NCI-H2196 treated with DMSO at 0.1 percent for 48 hours (cell line): ENCODE measurements around the gene DCAF8.
A peak's percentile ranks its signal among the peaks of the same experiment; 100 is the strongest.

Experiments used
- DNase-seq: peaks from one replicate; lab custom pipeline; 2025; ENCODE audit not compliant: unreplicated experiment; lab: John Stamatoyannopoulos, UW

Gene DCAF8

GRCh38 chr1:160264795-160265307 is 2.5 kb upstream of the DCAF8 start:
- DNase-seq, result no peak

GRCh38 chr1:160261556-160261892 is 825 bp downstream of the DCAF8 start:
- peak; percentile 33 for DNase-seq

- no peak for DNase-seq
Observed at GRCh38 chr1:160260406-160261382, 1.7 kb downstream of the DCAF8 start.

- no peak for DNase-seq
Observed at GRCh38 chr1:160258177-160258798, 4.1 kb downstream of the DCAF8 start.

DNA sequence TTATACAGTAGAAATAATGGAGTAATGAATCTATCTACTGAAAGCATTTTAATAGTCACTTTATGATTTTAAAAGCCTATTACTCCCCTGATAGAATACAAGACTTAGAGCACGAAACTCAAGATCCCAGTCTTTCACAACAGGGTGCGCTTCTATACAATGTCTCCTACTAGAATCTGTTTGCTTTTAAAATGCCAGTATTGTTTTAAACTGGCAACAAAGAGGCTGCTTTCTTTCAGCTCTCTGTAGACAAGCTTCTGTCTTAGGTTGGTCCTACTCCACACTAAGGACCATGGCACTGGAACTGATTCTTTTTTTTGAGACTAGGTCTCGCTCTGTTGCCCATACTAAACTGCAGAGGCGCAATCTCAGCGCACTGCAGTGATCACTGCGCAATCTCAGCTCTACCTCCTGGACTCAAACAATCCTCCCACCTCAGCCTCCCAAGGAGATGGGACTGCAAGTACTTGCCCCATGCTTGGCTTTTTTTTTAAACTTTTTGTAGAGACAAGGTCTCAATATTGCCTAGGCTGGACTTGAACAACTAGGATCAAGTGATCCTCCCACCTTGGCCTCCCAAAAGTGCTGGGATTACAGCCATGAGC is 4.8 kb downstream of the DCAF8 start:
- no peak for DNase-seq

GRCh38 chr1:160256396-160257046 is 5.8 kb downstream of the DCAF8 start:
- DNase-seq, result peak; percentile 33

DNA sequence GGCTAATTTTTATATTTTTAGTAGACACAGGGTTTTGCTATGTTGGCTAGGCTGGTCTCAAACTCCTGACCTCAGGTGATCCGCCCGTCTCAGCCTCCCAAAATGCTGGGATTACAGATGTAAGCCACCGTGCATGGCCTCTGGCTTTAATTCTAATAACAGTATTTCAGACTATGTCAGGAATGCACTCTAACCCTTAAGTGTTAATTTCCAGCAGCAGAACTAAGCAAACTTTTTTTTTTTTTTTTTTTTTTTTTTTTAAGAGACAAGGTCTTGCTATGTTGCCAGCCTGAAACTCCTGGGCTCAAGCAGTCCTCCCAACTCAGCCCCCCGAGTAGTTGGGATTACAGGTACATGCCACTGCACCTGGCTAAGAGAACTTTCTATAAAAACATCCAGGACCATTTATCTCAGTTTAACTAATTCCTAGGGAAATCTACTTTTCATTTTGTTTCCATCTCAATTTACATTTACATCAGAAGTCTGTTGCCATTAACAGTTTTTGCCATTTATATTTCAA is 6.5 kb downstream of the DCAF8 start:
- no peak for DNase-seq

DNA sequence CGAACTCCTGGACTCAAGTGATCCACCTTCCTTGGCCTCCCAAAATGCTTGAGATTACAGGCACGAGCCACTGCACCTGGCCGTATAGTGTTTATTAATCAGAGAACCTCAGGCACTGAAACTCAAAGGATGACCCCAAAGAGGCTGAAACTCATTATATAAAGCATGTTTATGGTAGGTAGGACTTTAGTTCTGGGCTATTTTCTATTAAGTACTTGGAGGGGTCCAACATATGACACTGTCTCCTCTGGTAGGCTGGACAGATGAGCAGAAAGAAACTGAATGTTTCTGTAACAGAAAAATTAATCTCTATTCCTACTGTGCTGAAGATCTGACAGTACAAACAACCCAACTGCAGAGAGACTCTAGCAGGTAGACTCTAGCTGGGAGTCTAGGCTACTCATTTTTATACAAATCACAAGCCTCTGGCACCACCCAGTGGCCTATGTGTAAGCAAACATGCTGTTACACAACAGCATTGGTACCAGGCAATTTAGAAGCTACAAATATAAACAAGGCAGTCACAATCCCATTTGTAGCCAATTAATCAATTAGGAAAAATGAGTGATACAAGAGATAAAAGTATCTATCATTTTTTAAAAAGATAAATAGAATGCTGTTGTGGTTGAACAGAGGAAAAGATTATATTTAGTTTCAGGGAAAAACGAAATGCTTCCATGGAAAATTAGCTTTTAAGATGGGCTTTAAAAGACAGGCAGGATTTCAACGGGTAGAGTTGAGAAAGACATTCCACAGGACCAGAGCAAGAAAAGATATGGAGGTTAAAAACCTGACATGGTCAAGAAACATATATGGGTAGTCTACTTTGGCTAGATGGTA is 10.4 kb downstream of the DCAF8 start:
- peak; percentile 66 for DNase-seq

DNA sequence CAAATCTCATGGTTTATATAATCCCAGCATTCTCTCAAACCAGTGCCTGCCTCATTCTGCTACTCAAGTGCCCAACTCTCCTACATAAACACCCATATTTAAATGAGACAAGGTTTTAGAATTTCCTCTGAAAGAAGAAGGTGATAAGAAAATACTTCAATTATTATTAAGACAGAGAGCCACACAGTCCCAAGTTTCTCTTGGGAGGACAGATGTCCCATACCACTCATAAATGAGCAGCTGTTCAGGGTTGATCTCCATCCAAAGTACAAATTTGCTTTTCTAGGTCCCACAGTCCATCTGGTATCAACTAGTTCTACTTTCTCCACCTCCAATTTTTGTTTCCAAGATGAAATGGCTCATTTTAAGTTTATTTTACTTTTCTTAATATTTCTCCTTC is 11.3 kb downstream of the DCAF8 start:
- DNase-seq, result no peak

- no peak for DNase-seq
Observed at GRCh38 chr1:160247053-160247452, 15.3 kb downstream of the DCAF8 start.

DNA sequence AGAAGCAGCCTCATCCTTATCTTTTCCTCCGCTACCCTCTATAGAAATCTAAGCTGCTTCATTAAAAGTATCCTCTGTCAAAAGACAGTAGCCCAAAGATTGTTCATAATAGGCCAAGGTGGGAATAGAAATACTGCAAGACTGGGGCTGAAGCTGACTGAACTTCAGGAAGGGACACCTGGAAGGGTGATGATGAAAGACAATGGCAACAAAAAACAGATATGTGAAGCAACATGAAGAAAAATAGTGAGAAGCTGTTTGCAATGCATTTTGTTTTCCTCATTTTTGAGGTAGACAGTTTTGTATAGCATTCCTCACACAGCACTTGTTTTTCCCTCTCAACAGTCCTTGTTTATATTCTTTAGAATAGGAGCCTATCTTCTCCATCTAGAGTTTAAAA is 16.9 kb downstream of the DCAF8 start:
- DNase-seq, result no peak

GRCh38 chr1:160244209-160244608 is 18.1 kb downstream of the DCAF8 start:
- DNase-seq, result no peak

DNA sequence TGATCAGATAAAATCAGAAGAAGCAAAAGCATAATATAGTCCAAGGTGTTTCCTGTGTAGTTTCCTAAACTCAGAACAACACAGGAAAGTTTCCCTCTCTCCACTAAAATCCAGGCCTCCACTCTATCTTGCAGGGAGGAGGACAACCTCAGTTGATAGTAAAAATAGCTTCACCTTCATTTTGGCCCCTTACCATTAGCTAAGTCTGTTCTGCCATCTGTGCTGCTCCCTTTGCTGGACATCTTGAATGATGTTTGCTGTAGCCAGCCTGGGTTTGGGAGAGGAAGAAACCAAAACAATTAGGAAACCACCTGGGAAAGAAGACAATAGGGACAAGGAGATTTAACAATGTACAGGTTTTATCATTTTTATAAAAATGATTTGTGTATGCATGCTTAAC is 18.6 kb downstream of the DCAF8 start:
- no peak for DNase-seq

DNA sequence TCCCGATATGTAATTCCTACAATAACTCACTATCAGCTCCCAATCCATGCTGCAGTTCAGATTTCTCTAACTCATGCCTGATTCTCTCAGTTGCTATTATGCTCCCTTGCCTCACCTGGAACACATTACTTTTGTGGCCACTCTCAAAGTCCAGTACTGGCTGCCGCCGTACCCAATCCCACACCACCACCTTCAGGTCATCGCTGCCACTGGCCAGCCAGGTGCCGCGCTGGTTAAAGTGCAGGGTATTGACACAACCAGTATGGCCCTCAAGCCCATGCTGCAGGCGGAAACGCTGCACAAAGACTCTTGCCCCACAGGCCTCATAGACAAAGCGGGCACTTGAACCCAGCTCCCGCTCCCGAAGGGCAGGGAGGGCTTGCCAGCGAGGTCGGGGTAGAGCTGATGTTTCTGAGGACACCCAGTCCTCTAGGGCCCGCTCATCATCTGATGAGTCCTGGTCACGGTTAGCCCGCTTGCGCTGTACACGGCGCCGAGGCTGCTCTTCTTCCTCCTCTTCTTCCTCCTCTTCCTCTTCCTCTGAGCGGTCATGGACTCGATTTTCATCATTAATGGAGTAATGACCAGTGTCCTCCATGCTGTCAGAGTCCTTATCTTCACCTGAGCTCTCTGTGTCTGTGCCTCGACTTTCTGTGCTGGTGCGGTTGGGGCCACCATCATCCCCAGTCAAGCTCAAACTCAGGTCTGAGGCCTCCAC is 22.6 kb downstream of the DCAF8 start:
- DNase-seq, result no peak

GRCh38 chr1:160238408-160238807 is 23.9 kb downstream of the DCAF8 start:
- no peak for DNase-seq

- DNase-seq, result no peak
Observed at GRCh38 chr1:160237558-160237957, 24.8 kb downstream of the DCAF8 start.

- DNase-seq, result no peak
Observed at GRCh38 chr1:160236806-160237205, 25.5 kb downstream of the DCAF8 start.

DNA sequence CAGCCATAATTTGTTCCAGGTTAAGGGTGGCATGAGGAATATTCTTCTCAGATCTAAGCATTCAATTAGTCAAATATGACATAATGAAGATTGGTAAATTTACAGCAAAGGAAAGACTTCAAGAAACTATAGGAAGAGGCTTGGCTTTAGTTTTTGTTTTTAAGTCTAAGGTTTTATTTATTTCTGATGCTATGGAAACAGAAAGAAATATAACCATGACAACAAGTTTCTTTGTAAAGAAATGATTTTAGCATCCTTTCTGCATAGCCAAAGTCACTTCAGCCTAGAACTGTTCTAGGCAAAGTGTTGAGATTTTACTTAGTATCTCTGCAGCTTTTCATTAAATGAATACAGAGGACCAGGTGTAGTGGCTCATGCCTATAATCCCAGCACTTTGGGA is 29.4 kb downstream of the DCAF8 start:
- no peak for DNase-seq

DNA sequence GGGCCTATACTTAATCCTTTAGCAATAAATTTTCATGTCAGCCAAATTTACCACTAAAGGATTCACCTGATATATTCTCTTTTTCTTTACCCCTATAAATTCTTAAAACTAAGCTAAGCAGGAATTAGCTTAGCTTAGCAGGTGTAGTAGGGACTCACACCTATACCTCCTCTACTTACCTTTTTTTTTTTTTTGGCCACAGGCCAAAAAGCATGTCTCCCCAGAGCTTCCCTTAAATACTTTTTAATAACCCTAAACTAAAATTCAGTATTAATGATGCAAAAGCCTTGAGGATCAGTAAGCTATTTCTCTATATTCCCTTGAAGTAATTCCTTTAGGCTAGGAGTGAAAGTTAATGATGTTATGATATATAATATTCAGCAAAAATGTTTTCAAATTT is 33.9 kb downstream of the DCAF8 start:
- DNase-seq, result no peak

- DNase-seq, result no peak
Observed at GRCh38 chr1:160227561-160227960, 34.8 kb downstream of the DCAF8 start.
